Activated CD4-positive, alpha-beta T cell treated with anti-CD3 and anti-CD28 coated beads, Interleukin-2, Interleukin-4, amounts not matched to agents 100 ng/mL and 50 ng/mL, durations not matched to agents 16 hours and 8 hours (primary cell): ENCODE measurements around the gene ADK.
"Not testable (repeated sequence)": the region's sequence is repeated elsewhere in the genome, so short reads cannot be mapped to it uniquely, and the experiment has no call there.

ENCODE experiments used
- DNase-seq: peaks from one replicate; pipeline ENCODE4 v3.0.0-alpha.2; 2020; ENCODE audit warnings: low spot score

Gene ADK

DNA sequence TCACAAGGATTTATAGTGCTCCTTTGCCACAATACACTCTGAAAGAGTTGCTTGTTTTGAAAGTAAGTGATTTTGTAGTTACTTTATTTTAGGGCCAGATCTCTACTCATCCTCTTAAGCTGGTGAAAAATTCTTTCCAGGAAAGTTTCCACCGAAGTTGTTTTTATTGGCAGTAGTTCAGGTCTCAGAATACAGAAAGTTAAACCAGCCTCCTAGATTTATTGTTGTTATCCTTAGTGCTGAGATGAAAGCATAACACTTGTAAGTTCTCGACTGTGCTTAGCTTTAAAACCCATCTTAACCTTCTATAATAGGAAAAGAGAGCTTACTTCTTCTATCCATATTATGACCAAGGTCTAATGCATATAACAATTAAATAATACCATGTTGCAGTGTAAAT is 5.9 kb upstream of the ADK start:
- no peak for DNase-seq

DNA sequence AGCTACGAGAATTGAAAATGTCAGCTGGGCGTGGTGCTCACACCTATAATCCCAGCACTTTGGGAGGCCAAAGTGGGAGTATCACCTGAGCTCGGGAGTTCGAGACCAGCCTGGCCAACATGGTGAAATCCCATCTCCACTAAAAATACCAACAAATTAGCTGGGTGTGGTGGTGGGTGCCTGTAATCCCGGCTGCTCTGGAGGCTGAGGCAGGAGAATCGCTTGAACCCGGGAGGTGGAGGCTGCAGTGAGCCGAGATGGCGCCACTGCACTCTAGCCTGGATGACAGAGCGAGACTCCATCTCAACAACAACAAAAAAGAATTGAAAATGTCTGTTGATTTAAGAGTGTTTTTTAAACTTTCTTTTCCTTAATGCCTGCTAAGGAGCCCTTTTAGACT is 4.0 kb upstream of the ADK start:
- not testable (repeated sequence) for DNase-seq

DNA sequence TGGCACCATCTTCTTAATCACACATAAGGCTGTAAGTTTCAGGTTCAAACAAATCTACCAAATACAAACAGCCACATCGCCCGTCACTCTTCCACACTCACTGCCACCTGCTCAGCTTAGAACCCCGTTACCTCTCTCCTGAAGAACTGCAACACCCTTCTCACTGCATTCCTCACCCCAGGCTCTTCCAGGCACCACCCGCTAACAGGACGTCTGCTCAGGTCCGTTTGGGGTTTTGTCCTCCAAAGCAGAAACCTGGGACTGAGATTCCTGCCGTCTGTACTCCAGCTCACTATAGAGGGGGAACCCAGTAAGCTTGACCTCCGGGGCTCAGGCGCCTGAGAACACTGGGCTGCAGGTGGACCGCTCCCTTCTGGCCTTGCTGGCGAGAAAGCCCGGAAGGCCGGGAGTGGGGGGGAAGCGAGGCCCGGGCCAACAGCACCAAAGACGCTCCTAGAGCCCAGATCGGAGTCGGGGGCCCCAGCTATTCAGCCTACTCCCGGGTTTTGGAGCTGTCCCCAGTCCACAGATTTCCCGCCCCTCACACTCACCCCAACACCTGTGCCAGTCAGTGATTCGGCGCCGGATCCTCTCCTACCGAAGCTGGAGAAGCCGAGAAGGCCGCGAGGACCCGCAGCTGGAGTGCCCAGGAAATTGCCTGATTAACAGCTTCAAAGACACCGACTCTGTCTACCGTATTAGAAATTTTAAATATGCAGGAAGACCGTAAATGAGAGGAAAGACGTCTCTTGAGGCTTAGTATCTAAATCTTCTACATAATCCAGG is 624 bp upstream of the ADK start, which contains the start of gene AP3M1:
AP3M1 (minus strand) TSS at position 625 of the 786 bp plus-strand sequence. CDS start 12,449 bp downstream, outside the sequence.
- DNase-seq = no peak

DNA sequence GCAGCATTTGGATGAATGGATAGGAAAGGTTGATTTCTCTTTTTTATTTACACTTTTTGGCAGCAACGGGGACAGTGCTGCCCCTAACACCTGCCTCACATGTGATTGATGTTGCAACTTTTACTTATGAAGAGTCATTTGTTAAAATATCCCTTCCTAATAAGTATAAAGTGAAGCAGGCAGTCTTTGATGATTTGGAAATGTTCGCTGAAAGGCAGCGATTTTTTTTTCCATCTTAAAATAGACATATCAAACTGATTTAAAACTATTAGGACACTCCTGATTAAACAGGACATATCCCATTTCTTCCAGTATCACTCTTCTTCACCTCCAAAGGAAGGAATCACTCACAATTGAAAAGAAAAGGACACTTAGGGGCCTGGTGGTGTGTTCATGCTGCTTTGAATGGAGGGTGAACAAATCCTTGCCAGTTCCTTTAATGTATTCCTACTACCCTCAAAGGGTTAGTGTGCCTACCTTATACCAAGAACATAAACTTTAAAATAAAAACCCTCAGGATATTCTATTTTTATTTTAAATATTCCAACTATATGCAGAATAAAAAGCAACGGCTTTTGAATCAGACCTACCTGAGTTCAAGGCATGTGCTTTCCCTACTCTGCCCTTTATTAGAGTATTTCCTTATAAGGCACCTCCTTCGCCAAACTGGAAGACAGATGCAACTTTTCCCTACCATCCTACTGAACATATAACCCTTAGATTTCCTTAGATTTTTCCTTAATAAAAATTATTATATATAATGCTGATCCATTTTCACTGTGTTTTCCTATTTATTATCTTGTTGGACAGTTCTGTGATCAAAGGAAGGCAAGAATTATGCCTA is 1.1 kb downstream of the ADK start:
- DNase-seq = no peak

DNA sequence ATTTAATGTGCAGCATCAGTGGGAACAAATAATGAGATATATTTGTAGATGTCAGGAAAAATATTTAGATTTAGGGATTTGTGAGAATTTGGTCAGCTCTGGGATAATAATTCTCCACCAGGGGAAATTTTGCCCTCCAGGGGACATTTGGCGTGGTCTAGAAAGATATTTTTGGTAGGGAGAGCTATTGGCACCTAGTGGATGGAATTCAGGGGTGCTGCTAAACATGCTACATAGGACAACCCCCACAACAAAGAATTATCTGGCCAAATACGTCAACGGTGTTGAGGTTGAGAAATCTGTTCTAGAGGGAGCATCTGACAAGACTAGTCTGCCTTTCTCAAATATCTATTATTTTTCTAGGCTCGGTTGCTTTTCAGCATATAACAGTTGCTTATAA is 2.1 kb downstream of the ADK start:
- DNase-seq = no peak

DNA sequence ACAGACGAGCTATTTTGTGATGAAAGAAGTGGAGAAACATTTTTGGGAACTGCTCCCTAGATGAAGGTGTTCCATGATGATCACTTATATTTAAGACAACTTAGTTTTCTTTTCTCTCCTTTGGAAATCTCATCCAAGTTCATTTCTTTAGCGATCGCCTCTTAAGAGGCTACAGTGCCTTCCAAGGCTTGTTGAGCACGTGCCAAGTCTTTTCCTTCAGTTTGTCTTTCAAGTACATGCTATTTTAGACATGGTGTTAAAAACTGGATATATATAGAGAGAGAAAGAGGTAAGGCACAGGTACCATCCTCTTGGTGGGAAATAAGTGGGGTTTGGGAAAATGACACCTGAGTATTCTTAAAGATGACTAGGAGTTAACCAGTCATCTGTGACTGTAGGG is 2.7 kb downstream of the ADK start:
- no peak for DNase-seq

DNA sequence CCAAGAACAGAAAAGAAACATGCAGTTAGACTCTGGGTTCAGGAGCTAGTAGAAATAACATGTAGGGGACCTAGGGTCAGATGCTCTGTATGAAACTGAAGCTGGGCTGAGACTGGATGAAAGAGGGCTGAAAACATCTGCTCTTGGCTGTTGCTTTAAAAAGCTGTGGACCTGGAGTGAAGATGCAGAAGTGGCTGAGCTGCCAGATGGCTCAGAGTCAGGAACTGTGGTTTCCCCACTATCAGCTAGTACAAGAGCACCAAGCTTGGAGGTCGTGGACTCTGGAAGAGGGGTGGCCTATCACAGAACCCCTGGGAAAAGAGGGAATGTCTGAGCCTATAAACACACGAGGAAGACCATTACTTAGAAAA is 5.9 kb downstream of the ADK start:
- DNase-seq = no peak

DNA sequence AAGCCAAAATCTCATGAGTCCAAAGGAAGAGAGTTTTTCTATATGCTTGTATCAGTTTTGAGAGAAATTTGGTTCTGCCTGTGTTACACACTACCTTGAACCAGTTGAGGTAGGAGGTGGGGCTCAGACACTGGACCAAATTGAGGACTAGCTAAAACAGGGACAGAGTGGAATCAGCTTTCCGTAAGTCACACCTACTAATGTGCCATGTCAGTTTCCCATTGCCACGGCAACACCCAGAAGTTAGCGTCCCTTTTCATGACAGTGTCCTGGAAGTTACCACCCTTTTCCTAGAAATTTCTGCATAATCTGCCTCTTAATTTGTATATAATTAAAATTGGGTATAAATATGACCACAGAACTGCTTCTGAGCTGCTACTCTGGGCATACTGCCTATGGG is 9.0 kb downstream of the ADK start:
- no peak for DNase-seq

DNA sequence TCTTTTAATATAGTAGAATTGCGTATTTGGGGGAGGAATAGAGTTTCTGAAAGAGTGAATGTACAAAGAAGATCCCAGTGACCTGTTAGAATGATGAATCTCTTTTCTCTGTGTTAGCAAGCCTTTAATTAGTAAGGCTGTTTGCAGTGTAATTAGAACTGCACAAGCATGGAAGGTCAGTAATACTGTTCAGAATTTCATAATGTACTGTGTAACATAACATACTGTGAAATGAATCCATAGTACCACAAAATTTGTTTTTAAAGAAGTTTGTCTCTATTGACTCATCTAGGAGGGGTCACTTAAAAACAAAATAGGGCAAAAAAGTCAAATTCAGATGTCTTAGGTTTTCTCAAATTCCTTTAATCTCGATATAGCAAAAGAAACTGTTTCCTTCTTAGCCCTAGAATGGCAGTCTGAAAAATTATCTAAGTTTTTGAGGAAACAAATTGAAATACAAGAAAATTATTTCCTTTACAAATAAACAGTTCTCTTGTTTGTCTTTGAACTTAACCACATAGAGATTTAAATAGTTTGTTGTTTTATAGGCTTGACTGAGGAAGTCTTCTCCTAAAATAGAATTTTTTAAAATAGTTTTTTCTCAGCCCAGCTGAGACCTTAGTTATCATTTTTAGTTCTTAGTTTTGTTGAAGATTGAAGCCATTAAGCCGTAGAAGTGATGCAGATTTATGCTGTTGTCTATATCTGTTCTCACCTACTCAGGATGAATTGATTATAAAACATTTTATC is 12.5 kb downstream of the ADK start:
- DNase-seq = no peak

DNA sequence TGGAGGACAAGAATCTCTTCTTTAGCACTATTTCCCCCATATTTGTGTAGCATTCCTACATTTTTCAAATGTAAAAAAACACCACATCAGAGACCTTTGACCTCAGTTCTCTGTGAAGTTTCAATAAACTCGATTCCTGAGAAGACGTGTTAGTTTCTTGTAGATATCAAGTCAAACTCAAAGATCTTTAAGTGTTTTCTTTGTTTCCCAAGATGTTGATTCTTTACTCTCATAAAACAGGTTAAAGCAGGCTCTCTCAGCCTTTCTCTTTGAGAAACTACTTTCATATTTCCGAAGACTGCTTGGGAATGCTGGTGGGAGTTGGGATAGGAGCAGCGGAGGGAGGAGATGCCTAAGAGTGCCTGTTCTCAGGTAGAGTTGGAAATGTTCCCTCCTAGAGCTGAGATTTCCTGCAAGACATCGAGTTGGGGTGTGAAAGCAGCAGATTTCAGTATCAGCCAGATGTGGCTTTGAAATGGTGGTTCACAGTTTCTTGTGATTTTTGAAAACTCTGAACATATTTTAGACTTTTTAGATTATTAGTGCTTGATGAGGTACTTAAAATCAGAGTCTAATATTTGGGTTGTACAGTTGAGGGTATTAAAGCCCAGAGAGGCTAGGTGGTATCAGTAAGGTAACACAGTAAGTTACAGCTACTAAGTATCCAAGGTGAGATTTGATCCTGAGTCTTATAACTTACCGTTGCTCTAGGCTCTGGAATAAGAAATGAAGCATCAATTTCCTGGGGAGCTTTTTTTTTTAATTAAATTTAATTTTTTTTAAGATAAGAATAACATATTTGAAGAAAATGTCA is 13.9 kb downstream of the ADK start:
- no peak for DNase-seq

DNA sequence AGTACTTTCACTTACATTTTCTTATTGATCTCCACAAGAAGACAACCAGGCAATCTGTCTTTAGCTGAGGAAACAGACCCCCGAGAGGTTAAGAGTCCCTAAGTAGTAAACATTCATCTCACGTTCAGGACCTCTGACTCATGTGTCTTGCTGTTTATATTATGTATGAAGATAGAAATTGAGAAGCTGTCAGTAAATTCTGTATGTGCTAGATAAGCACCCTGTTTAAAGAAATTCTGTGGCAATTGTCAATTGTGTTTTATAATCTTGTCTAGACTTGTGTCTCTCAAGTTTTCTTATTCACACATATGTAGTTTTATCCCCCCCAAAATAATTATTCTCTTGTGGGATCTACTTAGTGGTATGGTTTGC is 14.5 kb downstream of the ADK start:
- no peak for DNase-seq

DNA sequence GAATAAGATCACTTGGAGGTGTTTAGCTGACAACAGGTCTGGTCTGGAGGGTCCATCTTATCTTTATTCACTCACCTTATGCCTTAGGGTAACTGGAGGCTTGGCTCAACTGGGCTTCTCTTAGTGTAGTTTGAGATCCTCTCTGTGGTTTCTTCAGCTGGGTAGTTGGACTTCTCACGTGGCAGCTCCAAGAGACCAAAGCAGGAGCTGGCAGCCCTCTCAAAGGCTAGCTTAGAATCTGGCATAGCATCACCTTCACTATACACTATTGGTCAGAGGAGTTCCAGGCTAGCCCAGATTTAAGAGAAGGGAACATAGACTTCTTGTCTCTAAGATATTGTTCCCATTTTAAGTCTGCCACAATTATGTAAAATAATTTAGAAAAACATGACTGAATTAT is 16.4 kb downstream of the ADK start:
- DNase-seq = no peak

DNA sequence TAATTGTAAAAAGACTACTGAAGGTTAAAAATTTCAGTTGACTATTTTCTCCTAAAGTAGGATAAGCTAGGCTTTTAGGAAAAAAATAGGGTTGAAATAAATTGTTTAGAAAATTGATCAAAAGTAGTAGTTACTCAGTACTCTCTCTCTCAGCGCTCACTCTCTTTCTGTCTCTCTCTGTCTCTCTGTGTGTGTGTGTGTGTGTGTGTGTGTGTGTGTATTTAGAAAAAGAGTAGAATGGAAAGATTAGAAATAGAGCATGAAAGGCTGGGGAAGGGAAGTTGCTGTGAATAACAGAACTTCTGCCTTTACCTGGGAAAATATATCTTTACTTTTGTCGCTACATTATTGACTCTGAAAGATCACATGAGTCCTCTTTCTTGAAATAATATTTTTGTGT is 20.6 kb downstream of the ADK start:
- no peak for DNase-seq

DNA sequence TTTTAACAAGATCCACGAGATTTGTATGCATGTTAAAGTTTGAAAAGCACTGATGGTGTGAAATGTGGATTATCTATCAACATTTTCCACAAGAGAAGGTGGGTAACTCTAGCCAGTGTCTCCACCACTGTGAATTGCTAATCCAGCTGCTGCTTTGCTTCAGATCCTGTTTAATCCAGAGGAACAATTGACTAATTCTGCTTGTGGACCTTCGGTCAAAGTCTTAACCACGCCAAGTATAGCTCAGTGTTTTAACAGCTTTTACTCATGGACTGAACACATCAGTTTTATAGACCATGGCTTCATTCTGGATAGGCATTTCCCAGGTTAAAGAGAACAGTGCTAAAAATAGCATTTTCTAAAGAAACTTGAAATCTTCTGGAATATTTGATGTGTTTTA is 23.5 kb downstream of the ADK start:
- DNase-seq = no peak

DNA sequence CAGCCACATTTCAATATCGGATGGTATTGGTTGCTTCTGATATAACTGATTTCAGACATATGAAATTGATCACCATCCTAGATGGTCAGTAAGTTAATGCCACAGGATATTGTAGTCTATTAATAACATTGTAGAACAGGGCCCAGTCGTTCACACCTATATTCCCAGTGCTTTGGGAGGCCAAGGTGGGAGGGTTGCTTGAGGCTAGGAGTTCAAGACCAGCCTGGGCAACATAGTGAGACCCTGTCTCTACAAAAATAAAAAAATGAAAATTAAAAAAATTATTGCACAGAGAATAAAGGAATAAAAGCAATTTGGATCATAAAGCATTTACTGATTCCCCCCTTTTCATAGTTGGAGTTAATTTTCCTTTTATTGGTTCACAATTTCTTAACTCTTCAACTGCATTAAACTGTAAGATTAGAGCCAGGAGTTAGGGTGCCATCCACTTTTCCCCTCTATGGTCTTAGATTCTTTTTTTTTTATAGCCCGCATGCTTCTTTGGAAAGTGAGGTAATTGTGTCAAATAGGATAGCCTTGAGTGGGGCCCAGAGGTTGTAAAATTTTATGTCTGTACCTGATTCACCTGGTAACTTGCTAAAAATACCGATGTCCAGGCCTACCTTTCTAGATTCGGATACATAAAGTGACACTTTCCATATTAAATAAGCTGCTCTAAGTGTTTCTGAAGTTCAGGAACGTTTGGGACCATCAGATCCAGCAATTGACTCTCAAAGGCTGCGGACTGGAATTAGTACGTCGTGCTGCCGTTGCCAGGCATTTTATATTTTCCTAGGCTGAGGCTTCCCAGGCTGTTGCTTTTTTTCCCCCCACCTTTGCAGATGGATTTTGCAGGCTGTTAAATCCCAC is 24.7 kb downstream of the ADK start:
- DNase-seq = no peak

DNA sequence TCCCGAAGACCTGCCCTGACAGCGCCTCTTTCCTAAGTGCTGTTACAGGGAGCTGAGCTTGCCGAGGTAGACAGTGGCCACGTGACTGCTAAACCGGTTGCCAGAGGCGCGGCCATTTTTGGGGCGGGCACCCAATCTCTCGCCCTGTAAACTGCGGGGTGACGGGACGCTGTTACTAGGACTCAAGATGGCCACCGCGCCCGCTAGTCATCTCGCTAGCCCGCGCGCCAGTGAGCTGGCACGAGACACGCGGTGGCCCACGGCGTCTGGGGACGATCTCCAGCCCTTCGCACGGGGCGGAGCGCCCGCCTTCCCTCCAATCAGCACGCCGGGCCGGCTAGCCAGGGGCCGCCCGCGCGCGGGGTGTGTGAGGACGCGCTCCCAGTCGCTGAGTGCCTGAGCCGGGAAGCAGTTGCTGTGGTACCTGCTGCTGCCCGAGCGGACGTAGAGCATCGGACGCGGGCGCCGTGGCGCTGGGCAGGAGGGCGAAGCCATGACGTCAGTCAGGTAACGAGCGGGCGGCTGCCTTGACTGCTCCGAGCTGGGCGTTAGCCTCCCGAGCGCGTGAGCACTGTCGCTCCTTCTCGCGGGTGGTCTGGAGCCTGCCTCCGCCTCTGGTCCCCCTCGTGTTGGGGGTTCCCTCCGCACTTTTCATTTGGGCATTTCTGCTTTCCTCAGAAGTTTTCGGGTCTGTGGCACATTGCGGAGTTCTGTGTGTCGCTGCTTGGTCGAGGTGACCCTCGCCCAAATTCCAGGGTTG is 25.5 kb downstream of the ADK start:
- peak; percentile 98 for DNase-seq

DNA sequence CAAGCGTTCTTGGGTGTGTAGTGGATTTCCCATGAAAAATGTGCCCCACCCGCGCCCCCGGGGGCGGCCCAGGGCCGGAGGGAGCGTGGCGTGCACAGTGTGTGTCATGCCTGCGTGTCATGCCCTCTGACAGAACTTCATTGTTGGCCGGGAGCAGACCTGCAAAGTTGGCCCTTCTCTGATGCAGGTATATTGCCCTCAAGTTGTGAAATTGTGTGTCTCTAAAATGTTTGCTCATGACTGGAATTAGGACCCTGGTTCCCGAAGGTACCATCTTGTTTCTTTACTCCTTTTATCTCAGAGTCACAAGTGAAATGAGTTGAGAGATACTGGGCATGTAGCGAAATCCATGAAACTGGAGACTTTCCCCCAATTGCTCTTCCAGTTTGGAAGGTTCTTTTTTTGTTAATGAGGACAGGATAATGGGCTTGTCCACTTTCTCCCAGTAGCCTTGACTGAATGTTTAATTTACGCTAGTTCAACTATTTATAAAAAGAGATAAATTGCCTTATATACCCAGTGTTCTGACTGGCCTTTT is 26.2 kb downstream of the ADK start:
- DNase-seq = peak; percentile 33

DNA sequence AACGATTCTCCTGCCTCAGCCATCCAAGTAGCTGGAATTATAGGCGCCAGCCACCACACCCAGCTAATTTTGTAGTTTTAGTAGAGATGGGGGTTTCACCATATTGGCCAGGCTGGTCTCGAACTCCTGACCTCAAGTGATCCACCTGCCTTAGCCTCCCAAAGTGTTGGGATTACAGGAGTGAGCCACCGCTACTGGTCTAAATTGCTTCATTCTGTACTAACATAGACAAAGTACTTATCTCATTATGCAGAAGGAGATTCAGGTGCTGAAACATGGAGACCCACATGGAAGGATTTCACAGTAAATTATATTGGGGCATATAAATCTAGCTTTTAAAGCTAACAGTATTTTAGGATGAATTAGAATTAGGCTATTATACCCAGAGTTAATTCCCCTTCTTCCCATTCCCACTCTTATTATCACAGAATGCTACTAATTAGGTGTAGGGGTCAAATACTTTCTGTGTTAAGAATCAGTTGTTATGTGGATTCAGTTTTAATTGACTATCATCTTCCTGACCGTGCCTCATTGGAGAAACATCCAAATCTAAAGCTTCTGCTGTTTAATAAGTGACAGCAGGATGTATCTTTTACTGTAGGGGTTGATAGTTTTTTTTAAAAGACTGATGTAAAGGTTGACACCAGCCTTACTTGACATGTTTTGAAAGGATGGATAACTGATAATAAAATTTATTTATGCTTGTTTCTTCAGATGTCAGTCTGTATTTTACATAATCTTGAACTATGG is 27.2 kb downstream of the ADK start:
- DNase-seq = no peak

DNA sequence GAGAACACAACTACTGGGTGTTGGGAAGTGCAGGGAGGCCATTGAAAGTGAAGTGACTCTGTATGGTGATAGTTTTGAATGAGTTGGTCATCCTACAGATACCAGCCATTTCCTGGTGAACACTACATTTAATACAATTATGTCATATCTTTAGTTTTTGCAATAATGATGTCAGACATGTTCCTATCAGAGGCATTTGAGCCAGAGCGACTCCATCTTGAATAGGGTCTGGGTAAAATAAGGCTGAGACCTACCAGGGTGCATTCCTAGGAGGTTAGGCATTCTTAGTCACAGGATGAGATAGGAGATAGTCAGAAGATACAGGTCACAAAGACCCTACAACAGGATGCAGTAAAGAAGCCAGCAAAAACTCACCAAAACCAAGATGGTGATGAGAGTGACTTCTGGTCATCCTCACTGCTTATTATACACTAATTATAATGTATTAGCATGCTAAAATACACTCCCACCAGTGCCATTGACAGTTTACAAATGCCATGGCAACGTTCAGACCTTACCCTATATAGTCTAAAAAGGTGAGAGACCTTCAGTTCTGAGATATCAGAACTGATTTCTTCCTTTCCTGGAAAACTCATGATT is 28.2 kb downstream of the ADK start:
- DNase-seq = no peak
